ENCODE data around the gene LRIG1.

LRIG1 gene

DNA sequence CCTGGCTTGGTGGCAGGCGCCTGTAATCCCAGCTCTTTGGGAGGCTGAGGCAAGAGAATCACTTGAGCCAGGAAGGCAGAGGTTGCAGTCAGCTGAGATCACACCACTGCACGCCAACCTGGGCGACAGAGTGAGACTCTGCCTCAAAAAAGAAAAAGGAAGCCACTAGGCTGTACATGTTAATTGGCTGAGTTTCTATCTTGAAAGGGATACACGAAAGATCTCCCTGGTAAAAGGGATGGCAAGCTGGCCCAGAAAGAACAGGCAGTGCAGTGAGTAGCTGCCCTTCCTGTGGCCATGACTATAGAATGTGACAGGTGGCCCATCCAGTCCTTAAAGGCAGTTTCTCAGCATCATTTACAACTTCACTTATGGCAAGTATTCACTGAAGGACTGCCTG is 12.3 kb downstream of the LRIG1 start:
- no peak for DNase-seq (ENCODE audit: low read depth)
- no peak overlapping the region for H3K4me3 ChIP-seq (ENCODE audit: low read length)
- TF ChIP-seq, protein P1, sequence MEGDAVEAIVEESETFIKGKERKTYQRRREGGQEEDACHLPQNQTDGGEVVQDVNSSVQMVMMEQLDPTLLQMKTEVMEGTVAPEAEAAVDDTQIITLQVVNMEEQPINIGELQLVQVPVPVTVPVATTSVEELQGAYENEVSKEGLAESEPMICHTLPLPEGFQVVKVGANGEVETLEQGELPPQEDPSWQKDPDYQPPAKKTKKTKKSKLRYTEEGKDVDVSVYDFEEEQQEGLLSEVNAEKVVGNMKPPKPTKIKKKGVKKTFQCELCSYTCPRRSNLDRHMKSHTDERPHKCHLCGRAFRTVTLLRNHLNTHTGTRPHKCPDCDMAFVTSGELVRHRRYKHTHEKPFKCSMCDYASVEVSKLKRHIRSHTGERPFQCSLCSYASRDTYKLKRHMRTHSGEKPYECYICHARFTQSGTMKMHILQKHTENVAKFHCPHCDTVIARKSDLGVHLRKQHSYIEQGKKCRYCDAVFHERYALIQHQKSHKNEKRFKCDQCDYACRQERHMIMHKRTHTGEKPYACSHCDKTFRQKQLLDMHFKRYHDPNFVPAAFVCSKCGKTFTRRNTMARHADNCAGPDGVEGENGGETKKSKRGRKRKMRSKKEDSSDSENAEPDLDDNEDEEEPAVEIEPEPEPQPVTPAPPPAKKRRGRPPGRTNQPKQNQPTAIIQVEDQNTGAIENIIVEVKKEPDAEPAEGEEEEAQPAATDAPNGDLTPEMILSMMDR (conservative IDR thresholded peaks at IDR 0.05; ENCODE audit: low read length), result no peak

DNA sequence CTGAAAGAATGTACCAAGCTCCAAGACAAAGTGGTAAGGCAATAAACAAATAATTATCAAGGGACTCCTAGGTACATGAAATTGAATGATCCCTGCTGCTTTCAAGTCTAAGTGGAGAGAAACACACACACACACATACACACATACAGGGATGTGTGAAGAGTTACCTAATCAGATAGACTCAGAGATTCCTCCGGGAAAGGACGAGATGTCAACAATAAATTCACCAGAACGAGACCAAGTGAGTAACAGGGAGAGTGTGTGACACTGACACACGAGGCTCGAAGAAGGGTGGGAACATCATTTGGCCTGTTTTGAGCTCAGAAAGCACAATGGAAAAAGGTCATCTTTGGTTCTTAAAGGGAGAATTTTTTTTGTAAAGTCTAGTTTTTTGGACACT is 13.4 kb downstream of the LRIG1 start:
- TF ChIP-seq, protein P1 (conservative IDR thresholded peaks at IDR 0.05; ENCODE audit: low read length), result no peak
- H3K4me3 ChIP-seq (ENCODE audit: low read length), result no peak overlapping the region
- DNase-seq (ENCODE audit: low read depth), result peak; percentile 76

DNA sequence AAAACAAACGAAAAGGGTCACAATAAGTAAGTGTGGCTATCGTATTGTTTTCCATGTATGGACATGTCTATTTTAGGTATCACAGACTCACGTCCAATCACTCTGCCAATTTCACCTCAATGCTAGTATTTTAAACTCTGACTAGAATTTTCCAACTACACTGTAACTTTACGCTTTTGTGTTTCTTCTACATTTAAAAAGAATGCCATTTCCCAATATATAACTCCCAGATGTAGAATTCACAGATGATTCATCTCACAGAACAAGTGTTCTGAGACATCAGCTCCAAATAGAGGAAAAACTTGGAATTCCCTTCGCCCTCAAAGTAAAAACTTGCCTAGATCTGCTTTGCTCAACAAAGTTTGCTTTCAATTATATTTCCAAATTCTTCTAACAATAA is 14.2 kb downstream of the LRIG1 start:
- DNase-seq (ENCODE audit: low read depth), result peak; percentile 90
- TF ChIP-seq, protein P1 (conservative IDR thresholded peaks at IDR 0.05; ENCODE audit: low read length), result no peak
- H3K4me3 ChIP-seq (ENCODE audit: low read length), result no peak overlapping the region

DNA sequence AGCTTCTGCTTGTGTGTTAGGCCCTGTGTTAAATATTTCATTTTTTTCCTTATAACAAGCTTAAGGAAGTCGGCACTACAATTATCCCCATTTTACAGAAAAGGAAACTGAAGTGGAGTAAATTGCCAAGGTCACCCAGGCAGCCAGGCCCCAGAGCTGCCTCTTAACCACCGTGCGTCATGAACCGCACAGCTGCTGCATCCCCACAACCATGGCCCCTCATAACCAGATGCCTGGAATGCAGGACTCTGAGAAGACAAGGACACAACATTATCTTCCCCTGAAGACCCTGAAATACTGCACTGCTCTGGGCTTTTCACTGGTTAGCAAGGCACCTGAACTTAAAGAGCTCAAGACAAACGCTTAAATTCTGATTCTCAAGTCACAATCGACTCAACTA is 14.6 kb downstream of the LRIG1 start:
- H3K4me3 ChIP-seq (ENCODE audit: low read length), result no peak overlapping the region
- TF ChIP-seq, protein P1 (conservative IDR thresholded peaks at IDR 0.05; ENCODE audit: low read length), result no peak
- peak; percentile 69 for DNase-seq (ENCODE audit: low read depth)

DNA sequence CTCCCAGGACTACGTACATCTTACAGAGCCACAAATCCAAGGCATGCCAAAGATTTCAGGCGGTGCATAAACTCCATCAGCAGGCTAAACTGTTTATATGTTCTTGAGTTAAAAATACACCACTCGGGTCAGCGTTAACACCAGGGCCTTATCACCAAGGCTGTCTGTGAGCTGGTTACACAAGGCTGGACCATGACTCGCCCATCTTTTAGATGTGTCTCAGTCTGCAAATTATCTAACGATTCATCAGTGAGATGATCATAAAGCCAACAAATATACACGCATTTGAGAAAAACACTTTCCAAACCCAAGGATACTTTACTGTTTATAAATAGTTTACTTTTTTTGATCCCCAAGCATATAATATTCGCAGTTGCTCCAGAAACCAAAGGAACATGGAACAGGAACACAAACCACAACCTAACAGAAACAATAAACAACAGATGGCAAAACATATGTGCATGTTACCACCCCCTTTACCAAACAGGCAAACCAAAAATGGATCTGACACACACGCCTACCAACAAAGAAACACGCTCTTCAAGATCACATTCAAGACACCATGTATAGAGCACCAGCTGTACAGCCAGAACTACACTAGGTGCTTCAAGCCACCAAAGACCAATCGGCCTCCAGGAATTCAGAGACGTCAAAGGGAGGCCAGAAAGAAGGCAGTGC is 15.4 kb downstream of the LRIG1 start:
- TF ChIP-seq, protein P1 (conservative IDR thresholded peaks at IDR 0.05; ENCODE audit: low read length), result no peak
- no peak overlapping the region for H3K4me3 ChIP-seq (ENCODE audit: low read length)
- peak; percentile 74 for DNase-seq (ENCODE audit: low read depth)

DNA sequence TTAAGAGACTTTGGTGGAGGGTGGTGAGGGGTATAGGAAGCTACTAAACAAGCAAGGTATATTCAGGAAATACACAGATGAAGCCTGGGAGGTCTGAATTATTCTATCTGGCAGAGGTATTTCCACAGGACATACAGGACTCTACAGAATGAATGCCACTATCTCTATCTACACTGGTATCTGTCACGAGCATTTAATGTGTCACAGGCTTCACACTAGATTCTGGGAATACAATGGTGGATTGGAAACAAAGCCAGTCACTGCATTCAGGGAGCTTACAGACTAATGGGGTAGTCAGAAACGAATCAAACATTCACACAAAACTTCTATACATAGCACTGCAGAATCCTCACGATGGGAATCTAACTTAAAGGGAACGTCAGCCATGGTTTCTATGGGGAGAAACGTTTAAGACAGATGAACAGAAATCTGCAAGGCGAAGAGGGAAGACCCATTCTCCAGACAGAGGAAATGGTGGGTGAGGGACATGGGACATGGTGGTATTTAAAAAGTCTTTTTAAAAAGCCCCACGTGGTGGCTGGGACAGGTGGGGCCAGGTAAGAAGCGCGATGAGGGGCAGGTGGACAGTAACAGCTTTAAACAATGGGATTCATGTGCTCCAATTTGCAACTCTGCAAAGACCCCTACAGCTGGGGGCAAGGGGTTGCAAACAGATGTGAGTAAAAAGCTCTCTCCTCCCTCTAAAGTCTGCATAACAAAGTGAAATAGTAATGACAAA is 16.5 kb downstream of the LRIG1 start:
- no peak overlapping the region for H3K4me3 ChIP-seq (ENCODE audit: low read length)
- no peak for DNase-seq (ENCODE audit: low read depth)
- TF ChIP-seq, protein P1 (conservative IDR thresholded peaks at IDR 0.05; ENCODE audit: low read length), result no peak

DNA sequence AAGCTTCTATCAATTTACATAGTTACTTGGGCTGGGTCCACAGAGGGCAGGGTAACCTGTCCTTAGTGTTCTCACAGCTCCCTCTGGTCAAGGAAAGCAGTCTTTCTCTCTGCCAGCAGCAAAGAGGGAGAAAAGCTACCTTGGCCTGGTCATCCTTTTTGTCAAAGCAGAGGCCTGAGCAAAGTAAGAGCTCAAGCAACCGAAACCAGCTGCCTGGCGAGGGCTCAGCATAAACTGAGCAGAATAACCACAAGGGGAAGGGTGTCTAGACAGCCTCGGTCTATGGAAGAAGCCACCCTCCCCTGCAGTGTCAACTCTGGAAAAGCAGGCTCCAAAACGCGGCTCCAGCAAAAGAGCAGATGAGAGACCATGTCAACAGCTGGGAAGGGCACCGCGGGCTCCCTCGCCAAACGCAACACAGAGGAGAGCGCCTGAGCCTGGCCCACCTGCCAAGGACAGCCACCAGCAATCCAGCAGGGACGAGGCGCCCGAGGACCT is 17.4 kb downstream of the LRIG1 start:
- TF ChIP-seq, protein P1 (conservative IDR thresholded peaks at IDR 0.05; ENCODE audit: low read length), result peak; percentile 18; the same call in 1 of the 2 replicates
- DNase-seq (ENCODE audit: low read depth), result peak; percentile 58

More for the DNA sequence above, 17.4 kb downstream of the LRIG1 start:
- H3K4me3 ChIP-seq (ENCODE audit: low read length), result no peak overlapping the region; the same call in 1 of the 2 replicates
